ENCODE data around the gene ATG2A.

DNA sequence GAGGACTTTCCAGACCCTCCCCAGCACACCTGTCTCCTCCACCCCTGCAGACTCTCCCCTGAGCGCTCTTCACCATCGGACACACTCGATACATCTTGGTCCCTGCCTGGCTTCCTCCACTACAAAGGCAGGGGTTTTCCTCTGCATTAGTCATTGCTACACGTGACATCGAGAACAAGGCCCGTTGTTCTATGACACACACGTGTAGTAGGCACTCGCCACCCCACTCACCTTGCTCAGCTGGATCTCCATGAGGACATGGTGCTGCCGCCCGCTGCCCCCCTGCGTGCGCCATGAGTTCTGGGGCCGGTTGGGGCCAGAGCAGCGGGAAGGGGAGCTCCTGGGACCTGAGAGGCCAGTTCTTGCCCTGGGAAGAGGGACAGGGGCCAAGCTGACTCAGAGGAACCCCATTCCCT lies 16.7 kb downstream of the ATG2A start:
- TF ChIP-seq, protein P1, sequence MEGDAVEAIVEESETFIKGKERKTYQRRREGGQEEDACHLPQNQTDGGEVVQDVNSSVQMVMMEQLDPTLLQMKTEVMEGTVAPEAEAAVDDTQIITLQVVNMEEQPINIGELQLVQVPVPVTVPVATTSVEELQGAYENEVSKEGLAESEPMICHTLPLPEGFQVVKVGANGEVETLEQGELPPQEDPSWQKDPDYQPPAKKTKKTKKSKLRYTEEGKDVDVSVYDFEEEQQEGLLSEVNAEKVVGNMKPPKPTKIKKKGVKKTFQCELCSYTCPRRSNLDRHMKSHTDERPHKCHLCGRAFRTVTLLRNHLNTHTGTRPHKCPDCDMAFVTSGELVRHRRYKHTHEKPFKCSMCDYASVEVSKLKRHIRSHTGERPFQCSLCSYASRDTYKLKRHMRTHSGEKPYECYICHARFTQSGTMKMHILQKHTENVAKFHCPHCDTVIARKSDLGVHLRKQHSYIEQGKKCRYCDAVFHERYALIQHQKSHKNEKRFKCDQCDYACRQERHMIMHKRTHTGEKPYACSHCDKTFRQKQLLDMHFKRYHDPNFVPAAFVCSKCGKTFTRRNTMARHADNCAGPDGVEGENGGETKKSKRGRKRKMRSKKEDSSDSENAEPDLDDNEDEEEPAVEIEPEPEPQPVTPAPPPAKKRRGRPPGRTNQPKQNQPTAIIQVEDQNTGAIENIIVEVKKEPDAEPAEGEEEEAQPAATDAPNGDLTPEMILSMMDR (conservative IDR thresholded peaks at IDR 0.05; ENCODE audit: low read depth, low read length) = no peak
- TF ChIP-seq EZH2 (IDR thresholded peaks at IDR 0.05; ENCODE audit: borderline replicate concordance, low read depth, low read length, poor library complexity, severe bottlenecking) = no peak

All from A673 (cell line).